Activated CD8-positive, alpha-beta memory T cell treated with anti-CD3 and anti-CD28 coated beads for 36 hours (primary cell): Measurements from ENCODE around the gene RHBDF2. TPM values are rescaled to one million over a fixed set of nuclear protein-coding genes. Genes with fewer than 3 reads are reported as not detected.

ENCODE experiments used
- CTCF ChIA-PET: fragments of 350-600 bp; sonication (Branson Sonifier 250); formaldehyde crosslinking; loops from one replicate; lab custom pipeline; 2021; ENCODE audit warnings: antibody characterized with exemption; lab: Charles Lee
- POLR2A ChIA-PET: fragments of 350-600 bp; sonication (Branson Sonifier 250); formaldehyde crosslinking; loops from one replicate; lab custom pipeline; 2021; ENCODE audit warnings: antibody characterized with exemption; lab: Charles Lee
- total RNA-seq, 2 experiments: library from RNA; stranded (reverse); gene quantifications; one replicate each; pipeline ENCODE4 v1.2.3, GENCODE V29; 2021

The RHBDF2 gene
- total RNA-seq, 2 experiments from 2014 or later = 34.3 to 34.4 TPM

GRCh38 chr17:76479515-76480060 lies 21.6 kb downstream of the RHBDF2 start:
- CTCF ChIA-PET = no interaction called here
- POLR2A ChIA-PET = no interaction called here

- POLR2A ChIA-PET = no interaction called here
- CTCF ChIA-PET = interaction anchor here (0.6 to 2.3 kb wide), 2 partner anchors 12 to 139 kb away, joined by 5 to 11 read pairs; partner anchors contain the start of gene AANAT
Observed at GRCh38 chr17:76478730-76479514, 22.3 kb downstream of the RHBDF2 start.

GRCh38 chr17:76478097-76478496 lies 23.1 kb downstream of the RHBDF2 start:
- ChIA-PET CTCF (interaction anchor here (0.6 to 2.3 kb wide), 4 partner anchors 11 to 138 kb away, joined by 3 to 11 read pairs (median 4); partner anchors contain the start of gene AANAT), POLR2A (no interaction called here)

- CTCF ChIA-PET = interaction anchor here (1.0 to 2.3 kb wide), 3 partner anchors 11 to 28 kb away, joined by 3 to 11 read pairs (median 4); partner anchors contain the start of gene AANAT
- POLR2A ChIA-PET = interaction anchor here (0.7 kb wide), 1 partner anchor 644 kb away, joined by 3 read pairs; no protein-coding TSS in a partner anchor
Observed at GRCh38 chr17:76477576-76477975, 23.6 kb downstream of the RHBDF2 start.

- POLR2A ChIA-PET = no interaction called here
- CTCF ChIA-PET = interaction anchor here (1.4 to 2.3 kb wide), 2 partner anchors 10 to 29 kb away, joined by 3 to 11 read pairs; partner anchors contain the start of gene AANAT
Observed at GRCh38 chr17:76476736-76477135, 24.5 kb downstream of the RHBDF2 start.

GRCh38 chr17:76475302-76475701 lies 25.9 kb downstream of the RHBDF2 start:
- POLR2A ChIA-PET = no interaction called here
- CTCF ChIA-PET = interaction anchor here (0.8 to 1.6 kb wide), 5 partner anchors 9 to 48 kb away, joined by 4 read pairs; no protein-coding TSS in a partner anchor

- ChIA-PET CTCF (interaction anchor here (0.8 to 1.6 kb wide), 5 partner anchors 8 to 48 kb away, joined by 4 read pairs; no protein-coding TSS in a partner anchor), POLR2A (interaction anchor here (1.2 kb wide), 1 partner anchor 27 kb away, joined by 3 read pairs; the partner anchor contains the start of gene RHBDF2)
Observed at GRCh38 chr17:76474894-76475293, 26.3 kb downstream of the RHBDF2 start.

GRCh38 chr17:76474238-76474637 lies 27.0 kb downstream of the RHBDF2 start:
- ChIA-PET POLR2A (interaction anchor here (1.2 kb wide), 1 partner anchor 27 kb away, joined by 3 read pairs; the partner anchor contains the start of gene RHBDF2), CTCF (interaction anchor here (1.1 to 1.3 kb wide), 2 partner anchors 15 to 49 kb away, joined by 4 read pairs; no protein-coding TSS in a partner anchor)

- CTCF ChIA-PET = no interaction called here
- POLR2A ChIA-PET = no interaction called here
Observed at GRCh38 chr17:76473541-76473985, 27.7 kb downstream of the RHBDF2 start.

- CTCF ChIA-PET = no interaction called here
- POLR2A ChIA-PET = interaction anchor here (0.5 kb wide), 1 partner anchor 33 kb away, joined by 7 read pairs; no protein-coding TSS in a partner anchor
Observed at GRCh38 chr17:76472726-76473125, 28.5 kb downstream of the RHBDF2 start.

GRCh38 chr17:76472258-76472645 lies 29.0 kb downstream of the RHBDF2 start:
- ChIA-PET POLR2A (no interaction called here), CTCF (no interaction called here)

- ChIA-PET CTCF (no interaction called here), POLR2A (no interaction called here)
Observed at GRCh38 chr17:76471498-76472257, 29.5 kb downstream of the RHBDF2 start.

GRCh38 chr17:76469991-76470739 lies 31.1 kb downstream of the RHBDF2 start:
- CTCF ChIA-PET = interaction anchor here (0.9 kb wide), 1 partner anchor 36 kb away, joined by 3 read pairs; no protein-coding TSS in a partner anchor
- POLR2A ChIA-PET = no interaction called here

GRCh38 chr17:76469076-76469990 lies 31.9 kb downstream of the RHBDF2 start:
- ChIA-PET CTCF (interaction anchor here (0.6 to 0.9 kb wide), 2 partner anchors 36 to 37 kb away, joined by 3 read pairs; no protein-coding TSS in a partner anchor), POLR2A (no interaction called here)

GRCh38 chr17:76468634-76469010 lies 32.6 kb downstream of the RHBDF2 start:
- POLR2A ChIA-PET = no interaction called here
- CTCF ChIA-PET = interaction anchor here (0.6 to 5.6 kb wide), 2 partner anchors 37 to 39 kb away, joined by 3 to 57 read pairs; no protein-coding TSS in a partner anchor

- CTCF ChIA-PET = interaction anchor here (1.0 to 5.6 kb wide), 7 partner anchors 10 to 70 kb away, joined by 5 to 57 read pairs (median 11); partner anchors contain the start of gene RHBDF2
- POLR2A ChIA-PET = interaction anchor here (1.1 to 1.2 kb wide), 2 partner anchors 33 to 35 kb away, joined by 3 to 7 read pairs; no protein-coding TSS in a partner anchor
Observed at GRCh38 chr17:76467809-76468633, 33.2 kb downstream of the RHBDF2 start.
